Measurements from ENCODE around the gene NCK1. TPM values are rescaled to one million over a fixed set of nuclear protein-coding genes. Genes with fewer than 3 reads are reported as not detected.

NCK1 gene
- total and polyA plus RNA-seq, 2 experiments from 2014 or later: 28.4 to 28.7 TPM

GRCh38 chr3:136938334-136938733 lies 76.3 kb downstream of the NCK1 start:
- Mint-ChIP-seq H3K4me3 (no peak overlapping the region), H3K4me1 (peaks cover 33% of the 10 kb centered on the region), H3K9me3 (peaks cover 2% of the 10 kb centered on the region; the same call in 1 of the 3 replicates), H3K27ac (no peak overlapping the region), H3K36me3 (ENCODE audit: low read depth) (peaks cover 34% of the 10 kb centered on the region), H3K27me3 (ENCODE audit: insufficient read depth, low read depth, poor library complexity) (no peaks in the 10 kb centered on the region)
- Histone ChIP-seq H4K20me1 (replicated peaks; ENCODE audit: insufficient read depth) (no peaks in the 10 kb centered on the region; the same call in none of the 2 replicates), H3K4me1 (ENCODE audit: insufficient read depth) (peaks cover 13% of the 10 kb centered on the region), H3K27me3 (ENCODE audit: insufficient read depth) (no peaks in the 10 kb centered on the region), H3K79me2 (replicated peaks; ENCODE audit: insufficient read depth) (peaks cover 77% of the 10 kb centered on the region), H3K4me2 (no peak overlapping the region), H3K4me3 (no peak overlapping the region), H3K9me2 (ENCODE audit: insufficient read depth) (no peaks in the 10 kb centered on the region), H3K36me3 (ENCODE audit: insufficient read depth) (no peaks in the 10 kb centered on the region), H3K27ac (ENCODE audit: low read depth) (no peak overlapping the region), H2AFZ (no peak overlapping the region), H3F3A (replicated peaks; ENCODE audit: low read depth) (no peaks in the 10 kb centered on the region)
- DNase-seq (ENCODE audit: low spot score) (no peak), ATAC-seq (no peak)
- no peak for TF ChIP-seq EZH2 (IDR thresholded peaks at IDR 0.05; ENCODE audit: low read depth, unreplicated experiment)
- TF ChIP-seq NANOG (IDR thresholded peaks at IDR 0.05; ENCODE audit: borderline replicate concordance): no peak
- TF ChIP-seq POLR2AphosphoS5 (IDR thresholded peaks at IDR 0.05; ENCODE audit: low read depth): no peak
- TF ChIP-seq CREB1 (CRISPR knock-in tag; IDR thresholded peaks at IDR 0.05; ENCODE audit: low read depth): no peak
- TF ChIP-seq EZH2phosphoT487 (IDR thresholded peaks at IDR 0.05; ENCODE audit: unreplicated experiment): no peak
- TF ChIP-seq ZNF331 (CRISPR knock-in tag; IDR thresholded peaks at IDR 0.05; ENCODE audit: low read depth): no peak
- no peak for TF ChIP-seq REST (IDR thresholded peaks at IDR 0.05; ENCODE audit: unreplicated experiment)
- TF ChIP-seq CTCF (conservative IDR thresholded peaks at IDR 0.05; ENCODE audit: low read depth in 2 of 2): no peak
- no peak for TF ChIP-seq STAT1 (IDR thresholded peaks at IDR 0.05; ENCODE audit: unreplicated experiment)

GRCh38 chr3:136939489-136939888 lies 77.5 kb downstream of the NCK1 start:
- Histone ChIP-seq H3K4me1 (ENCODE audit: insufficient read depth) (peaks cover 18% of the 10 kb centered on the region), H3K27ac (ENCODE audit: low read depth) (no peak overlapping the region), H3K9me2 (ENCODE audit: insufficient read depth) (no peaks in the 10 kb centered on the region), H4K20me1 (replicated peaks; ENCODE audit: insufficient read depth) (no peaks in the 10 kb centered on the region; the same call in none of the 2 replicates), H3K4me2 (no peak overlapping the region), H3F3A (replicated peaks; ENCODE audit: low read depth) (no peaks in the 10 kb centered on the region), H3K27me3 (ENCODE audit: insufficient read depth) (no peaks in the 10 kb centered on the region), H3K36me3 (ENCODE audit: insufficient read depth) (no peaks in the 10 kb centered on the region), H3K4me3 (no peak overlapping the region), H3K79me2 (replicated peaks; ENCODE audit: insufficient read depth) (peaks cover 81% of the 10 kb centered on the region), H2AFZ (no peak overlapping the region)
- Mint-ChIP-seq H3K4me1 (peaks cover 38% of the 10 kb centered on the region), H3K27ac (no peak overlapping the region), H3K27me3 (ENCODE audit: insufficient read depth, low read depth, poor library complexity) (peaks cover 2% of the 10 kb centered on the region), H3K4me3 (no peak overlapping the region), H3K9me3 (peaks cover 2% of the 10 kb centered on the region; the same call in 1 of the 3 replicates), H3K36me3 (ENCODE audit: low read depth) (peaks cover 25% of the 10 kb centered on the region)
- no peak for DNase-seq (ENCODE audit: low spot score)
- ATAC-seq: no peak
- TF ChIP-seq JUNB (IDR thresholded peaks at IDR 0.05; ENCODE audit: unreplicated experiment) (no peak), ZNF331 (CRISPR knock-in tag; IDR thresholded peaks at IDR 0.05; ENCODE audit: low read depth) (no peak), ZNF462 (CRISPR knock-in tag; IDR thresholded peaks at IDR 0.05) (no peak), EZH2 (IDR thresholded peaks at IDR 0.05; ENCODE audit: low read depth, unreplicated experiment) (no peak), EZH2phosphoT487 (IDR thresholded peaks at IDR 0.05; ENCODE audit: unreplicated experiment) (no peak)
